Measurements from ENCODE around the gene HEMGN.

DNA sequence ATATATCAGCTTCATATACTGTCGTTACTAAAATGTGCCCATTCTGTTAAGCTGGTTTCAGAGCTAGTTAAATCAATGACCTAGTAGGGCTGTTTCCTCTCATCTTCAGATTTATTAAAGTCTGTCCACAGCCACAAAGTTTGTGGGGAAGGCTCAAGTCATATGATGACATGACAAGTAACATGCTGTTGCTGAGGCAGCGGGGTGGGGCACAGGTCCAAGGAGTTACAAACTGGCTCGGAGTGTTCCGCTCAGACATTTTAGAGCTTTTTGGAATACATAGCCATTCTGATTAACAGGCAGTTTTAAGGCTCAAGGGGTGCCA is 42.5 kb upstream of the HEMGN start:
- TF ChIP-seq POLR2A (IDR thresholded peaks at IDR 0.05): no peak
- no peak for TF ChIP-seq CTCF (IDR thresholded peaks at IDR 0.05)

Measured in uterus (tissue), 2 donors.